Left lobe of liver (tissue), 2 donors: ENCODE measurements around the gene ZNF792. TPM values are rescaled to one million over a fixed set of nuclear protein-coding genes. Genes with fewer than 3 reads are reported as not detected.
"Not testable (repeated sequence)": the region's sequence is repeated elsewhere in the genome, so short reads cannot be mapped to it uniquely, and the experiment has no call there.

Experiments
- ATAC-seq: fragments of 200-7000 bp; cut with Tn5 transposase; one replicate; pipeline ENCODE4 v1.9.1; 2020; ENCODE audit warnings: mild to moderate bottlenecking, moderate library complexity
- DNase-seq: peaks from one replicate; pipeline ENCODE4 v3.0.0-alpha.2; 2020; ENCODE audit warnings: low spot score
- total RNA-seq: library from RNA; stranded (reverse); gene quantifications from one replicate; pipeline ENCODE4 v1.2.1, GENCODE V29; 2021
- donor health status: DM: no; HTN: no; CAD: no; lungs with moderate emphysema.
- donor health status: DM: no; HTN: yes; CAD: no.

The ZNF792 gene
- total RNA-seq, 1 donor from 2014 or later: 2.9 TPM

DNA sequence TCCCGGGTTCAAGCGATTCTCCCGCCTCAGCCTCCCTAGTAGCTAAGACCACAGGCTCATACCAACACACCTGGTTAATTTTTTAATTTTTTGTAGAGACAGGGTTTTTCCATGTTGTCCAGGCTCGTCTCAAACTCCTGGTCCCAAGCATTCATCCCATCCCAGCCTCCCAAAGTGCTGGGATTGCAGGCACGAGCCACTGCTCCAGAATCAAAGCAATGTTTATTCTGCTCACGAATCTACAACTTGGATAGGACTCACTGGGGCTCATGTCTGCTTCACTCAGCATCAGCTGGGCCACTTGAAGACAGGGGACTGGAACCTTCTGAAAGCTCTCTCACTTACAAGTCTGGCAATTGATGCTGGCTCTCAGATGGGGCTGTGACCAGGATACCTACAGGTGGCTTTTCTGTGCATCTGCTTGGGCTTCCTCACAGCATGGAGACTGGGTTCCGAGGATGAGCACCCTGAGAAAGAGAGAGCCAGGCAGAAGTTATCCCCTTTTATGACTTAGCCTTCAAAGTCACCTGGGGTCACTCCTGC is 8.2 kb upstream of the ZNF792 start:
- ATAC-seq (no peak), DNase-seq (no peak)

DNA sequence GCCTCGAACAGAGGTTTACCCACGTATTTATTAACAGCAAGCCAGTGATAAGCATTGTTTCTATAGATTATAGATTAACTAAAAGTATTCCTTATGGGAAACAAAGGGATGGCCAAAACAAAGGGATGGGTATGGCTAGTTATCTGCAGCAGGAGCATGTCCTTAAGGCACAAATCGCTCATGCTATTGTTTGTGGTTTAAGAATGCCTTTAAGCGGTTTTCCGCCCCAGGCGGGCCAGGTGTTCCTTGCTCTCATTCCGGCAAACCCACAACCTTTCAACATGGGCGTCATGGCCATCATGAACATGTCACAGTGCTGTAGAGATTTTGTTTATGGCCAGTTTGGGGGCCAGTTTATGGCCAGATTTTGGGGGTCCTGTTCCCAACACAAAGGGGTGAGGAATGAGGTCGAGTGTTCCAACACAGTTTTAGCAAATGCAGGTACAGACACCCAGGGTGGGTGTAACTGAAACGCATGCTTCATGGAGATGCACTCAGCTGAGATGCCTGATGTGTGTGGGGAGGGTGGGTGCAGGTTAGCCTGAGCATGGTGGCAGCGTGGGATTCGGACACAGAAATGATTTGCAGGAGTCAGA is 6.3 kb upstream of the ZNF792 start:
- DNase-seq, ATAC-seq: not testable (repeated sequence)

DNA sequence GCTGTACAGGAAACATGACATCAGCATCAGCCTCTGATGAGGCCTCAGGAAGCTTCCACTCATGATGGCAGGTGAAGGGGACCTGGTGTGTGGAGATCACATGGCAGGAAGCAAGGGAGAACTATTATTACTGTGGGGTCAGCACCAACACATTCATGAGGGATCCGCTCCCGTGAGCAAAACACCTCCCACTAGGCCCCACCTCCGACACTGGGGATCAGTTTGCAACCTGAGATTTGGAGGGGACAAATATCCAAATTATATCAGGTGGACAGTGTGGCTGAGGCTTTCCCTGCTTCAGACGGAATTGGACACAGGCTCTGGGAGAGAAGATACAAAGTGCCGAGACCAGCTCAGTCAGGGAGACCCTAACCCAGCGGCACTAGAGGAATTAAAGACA is 5.7 kb upstream of the ZNF792 start:
- DNase-seq (no peak), ATAC-seq (no peak)

DNA sequence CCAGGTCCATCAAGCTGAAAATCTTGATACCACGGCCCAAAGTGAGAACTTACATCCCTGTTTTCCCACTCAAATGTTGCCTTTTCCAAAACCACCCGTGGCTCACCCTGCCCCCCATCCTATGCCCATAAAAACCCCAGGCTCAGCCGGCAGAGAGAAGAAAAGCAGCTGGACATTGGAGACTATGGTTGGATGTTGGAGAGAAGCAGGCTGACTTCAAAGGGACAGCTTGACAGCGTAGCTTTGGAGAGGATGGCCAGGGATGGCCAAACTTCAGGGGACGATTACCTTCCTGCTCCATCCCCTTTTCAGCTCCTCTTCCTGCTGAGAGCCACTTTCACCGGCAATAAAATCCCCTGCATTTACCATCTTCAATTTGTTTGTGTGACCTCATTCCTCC is 3.5 kb upstream of the ZNF792 start:
- ATAC-seq (no peak), DNase-seq (no peak)

DNA sequence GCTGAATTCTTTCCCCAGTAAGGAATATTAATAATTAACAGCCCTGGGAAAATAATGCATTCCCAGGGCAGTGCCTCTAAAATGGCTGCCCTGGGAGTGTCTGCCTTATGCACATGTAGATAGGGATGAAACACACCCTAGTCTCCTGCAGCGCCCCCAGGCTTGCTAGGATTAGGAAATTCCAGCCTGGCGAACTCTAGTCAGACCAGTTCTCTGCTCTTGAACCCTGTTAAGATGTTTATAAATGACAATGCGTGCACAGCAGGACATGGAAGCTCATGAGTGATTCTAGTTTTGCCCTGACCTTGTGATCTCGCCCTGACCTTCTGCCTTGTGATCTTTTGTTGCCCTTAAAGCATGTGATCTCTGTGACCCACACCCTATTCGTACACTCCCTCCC is 1.5 kb upstream of the ZNF792 start:
- DNase-seq, ATAC-seq: not testable (repeated sequence)

DNA sequence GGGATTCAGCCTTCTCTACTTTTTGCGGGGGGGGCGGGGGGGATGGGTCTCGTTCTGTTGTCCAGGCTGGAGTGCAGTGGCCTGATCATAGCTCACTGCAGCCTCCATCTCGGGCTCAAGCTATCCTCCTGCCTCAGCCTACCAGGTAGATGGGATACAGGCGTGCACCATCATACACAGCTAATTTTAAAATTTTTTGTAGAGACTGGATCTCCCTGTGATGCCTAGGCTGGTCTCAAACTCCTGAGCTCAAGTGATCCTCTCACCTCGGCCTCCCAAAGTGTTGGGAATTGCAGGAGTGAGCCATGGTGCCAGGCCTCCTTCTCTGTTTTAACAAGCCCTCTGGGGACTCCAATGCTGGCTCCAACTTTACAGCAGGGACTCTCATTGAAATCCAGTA is 569 bp upstream of the ZNF792 start:
- DNase-seq (no peak), ATAC-seq (no peak)

DNA sequence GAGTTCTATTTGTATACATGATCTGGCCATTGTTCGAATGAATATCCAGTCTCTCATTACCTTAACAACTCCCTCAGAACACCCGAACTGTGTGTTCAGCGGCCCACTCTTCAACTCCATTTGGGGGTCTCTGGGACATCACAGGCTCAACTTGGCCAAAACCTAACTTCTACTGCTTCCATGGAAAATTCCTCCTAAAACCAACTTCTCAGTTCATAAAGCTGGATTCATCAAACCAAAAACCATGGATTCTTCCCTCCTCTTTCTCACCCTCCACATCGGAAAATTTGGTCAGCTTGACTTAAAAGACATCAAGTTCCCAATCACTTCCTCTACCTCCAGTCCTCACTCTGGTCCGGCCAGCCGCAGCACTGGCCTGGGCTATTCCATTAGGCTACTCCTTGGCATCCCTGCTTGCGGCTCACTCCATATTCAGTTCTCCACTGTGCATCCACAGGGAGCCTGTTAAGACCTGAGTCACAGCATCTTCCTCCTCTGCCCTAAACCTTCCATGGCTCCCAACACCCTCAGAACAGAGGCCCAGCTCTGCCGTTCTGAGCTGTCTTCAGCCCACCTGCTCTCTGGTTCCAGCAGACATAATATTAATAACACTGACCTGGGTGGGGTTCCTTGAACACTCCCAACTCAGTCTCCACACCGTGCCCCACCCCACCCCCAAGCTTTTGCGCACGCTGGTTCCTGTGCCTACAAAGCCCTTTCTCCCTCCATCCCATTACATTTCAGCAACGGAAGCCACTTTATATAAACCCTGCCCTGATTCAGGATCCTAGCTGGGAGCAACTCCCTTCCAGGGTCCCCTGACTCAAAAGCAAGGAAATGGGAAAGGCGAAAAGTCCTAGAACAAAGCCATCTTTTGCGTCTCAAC is 1.1 kb downstream of the ZNF792 start:
- ATAC-seq: peak; percentile 14

DNA sequence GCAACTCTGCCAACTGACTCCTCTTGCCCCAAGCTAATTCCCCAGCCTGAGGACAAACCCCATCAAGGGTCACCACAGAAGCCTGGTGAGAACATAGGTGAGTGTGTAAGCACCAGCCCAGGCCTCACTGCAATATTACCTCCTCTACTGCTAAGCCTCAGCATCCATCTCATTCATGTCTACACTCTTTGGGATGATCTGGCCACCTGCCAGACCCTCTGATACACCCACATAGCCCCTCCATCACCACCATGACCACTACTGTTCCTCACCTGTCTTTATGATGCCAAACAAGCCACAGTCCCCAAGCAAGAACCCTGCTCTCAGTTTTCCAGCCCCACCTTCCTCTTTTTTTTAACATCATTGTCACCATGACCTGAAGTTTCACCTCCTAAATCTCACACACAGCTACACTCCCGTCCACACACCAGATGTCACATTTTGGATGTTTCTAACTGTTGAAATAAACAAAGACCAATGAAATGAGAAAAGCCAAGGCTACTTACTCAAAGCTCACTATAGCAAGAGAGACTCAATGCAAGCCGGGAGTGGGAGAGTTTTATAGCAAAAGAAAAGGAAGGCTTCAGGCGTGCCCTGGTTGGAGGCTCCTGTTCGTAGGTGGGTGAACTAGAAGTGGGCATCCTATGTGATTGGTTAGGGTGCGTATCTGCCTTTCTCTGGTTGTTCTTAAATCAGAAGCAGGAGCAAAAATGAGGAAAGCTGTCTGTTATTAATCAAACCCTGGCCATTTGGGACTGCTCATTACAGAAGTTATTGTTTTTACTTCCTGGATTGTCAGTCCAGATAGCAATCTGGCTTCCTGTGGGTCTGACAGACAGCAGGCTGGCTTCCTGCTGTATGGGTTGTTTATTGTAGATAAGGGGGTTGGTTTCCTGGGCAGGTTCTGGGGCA is 2.0 kb downstream of the ZNF792 start:
- DNase-seq: no peak
- peak; percentile 41 for ATAC-seq

More for the DNA sequence above, 1.1 kb downstream of the ZNF792 start:
- no peak for DNase-seq

DNA sequence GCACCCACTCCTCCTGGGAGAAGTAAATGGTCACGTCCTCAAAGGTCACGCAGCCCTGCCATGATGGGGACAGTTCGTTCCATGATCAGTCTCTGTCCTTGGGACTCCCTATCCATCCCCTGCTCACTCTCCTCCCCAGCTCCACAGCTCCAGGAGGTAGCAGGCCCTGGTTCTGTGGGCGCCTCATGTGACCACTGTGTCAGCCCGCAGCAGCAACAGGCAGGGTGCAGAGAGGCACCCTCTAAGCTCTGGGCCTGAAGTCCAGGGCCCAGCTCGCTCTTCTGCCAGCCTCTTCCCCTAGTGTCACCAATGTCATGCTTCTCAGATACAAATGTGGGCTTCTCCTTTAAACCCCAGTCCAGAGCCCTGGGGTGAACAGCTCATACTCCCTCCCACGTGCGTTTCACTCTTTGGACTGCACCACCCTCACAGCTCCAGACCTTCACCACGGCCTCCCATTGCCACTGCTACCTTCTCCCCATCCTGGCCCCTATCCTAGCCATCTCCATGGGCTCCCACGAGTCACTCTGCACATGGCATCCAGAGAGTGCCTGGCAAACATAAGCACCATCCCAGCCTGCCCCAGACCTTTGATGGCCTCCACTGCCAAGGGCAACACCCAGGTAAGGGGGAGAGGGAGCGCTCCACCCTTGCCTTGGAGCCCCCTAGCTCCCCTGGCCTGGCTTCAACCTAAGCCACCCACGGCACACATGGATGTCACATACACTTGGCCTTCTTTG is 2.9 kb downstream of the ZNF792 start:
- DNase-seq (no peak), ATAC-seq (no peak)

DNA sequence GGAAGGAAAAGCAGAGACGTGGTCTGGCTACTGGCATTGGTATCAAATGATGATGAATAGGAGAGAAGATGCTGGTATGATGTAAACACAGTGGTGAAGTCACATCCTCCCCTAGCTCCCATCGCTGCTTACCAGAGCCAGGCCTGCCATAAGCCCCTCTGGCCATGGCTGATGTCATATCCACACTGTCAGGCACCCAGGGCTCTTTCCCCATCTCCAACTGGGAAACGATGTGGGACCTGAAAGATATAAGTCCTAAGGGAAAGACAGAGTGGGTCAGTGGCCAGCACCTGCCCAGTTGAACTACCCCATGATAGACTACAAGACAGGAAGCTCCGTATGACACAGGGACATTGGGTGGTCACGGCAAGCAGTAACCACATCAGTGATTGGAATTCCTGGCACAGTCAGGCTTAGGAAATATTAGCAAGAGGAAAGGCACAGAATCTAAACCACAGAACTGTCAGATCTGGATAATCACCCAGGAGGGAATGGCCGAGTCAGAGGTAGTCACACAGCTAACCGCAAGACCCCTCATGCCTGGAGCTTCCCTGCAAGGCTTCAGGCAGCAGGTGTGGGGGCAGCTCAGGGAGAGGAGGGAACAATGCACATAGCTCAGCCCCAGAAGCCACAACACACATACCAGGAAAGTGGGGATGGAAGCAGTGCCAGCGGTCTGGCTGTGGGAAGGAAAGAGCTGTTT is 3.8 kb downstream of the ZNF792 start:
- ATAC-seq (no peak), DNase-seq (no peak)

DNA sequence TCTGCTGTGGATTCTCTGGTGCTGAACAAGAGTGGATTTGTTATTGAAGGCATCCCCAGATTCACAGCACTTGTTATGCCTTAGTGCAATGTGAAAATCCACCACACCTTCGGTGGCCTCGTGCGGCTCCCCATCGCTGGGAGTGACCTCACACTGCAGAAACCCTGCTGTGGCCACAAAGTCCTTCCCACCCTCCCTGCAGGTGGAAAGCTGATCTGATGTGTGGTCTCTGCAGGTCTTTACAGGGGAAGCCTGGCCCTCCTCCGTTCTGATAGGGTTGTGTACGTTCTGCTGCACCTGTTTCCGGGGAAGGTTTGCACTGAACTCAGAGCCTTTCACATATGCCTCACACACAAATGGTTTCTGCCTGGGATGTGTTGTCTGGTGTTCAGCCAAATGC is 5.0 kb downstream of the ZNF792 start:
- no peak for DNase-seq
- ATAC-seq: no peak

DNA sequence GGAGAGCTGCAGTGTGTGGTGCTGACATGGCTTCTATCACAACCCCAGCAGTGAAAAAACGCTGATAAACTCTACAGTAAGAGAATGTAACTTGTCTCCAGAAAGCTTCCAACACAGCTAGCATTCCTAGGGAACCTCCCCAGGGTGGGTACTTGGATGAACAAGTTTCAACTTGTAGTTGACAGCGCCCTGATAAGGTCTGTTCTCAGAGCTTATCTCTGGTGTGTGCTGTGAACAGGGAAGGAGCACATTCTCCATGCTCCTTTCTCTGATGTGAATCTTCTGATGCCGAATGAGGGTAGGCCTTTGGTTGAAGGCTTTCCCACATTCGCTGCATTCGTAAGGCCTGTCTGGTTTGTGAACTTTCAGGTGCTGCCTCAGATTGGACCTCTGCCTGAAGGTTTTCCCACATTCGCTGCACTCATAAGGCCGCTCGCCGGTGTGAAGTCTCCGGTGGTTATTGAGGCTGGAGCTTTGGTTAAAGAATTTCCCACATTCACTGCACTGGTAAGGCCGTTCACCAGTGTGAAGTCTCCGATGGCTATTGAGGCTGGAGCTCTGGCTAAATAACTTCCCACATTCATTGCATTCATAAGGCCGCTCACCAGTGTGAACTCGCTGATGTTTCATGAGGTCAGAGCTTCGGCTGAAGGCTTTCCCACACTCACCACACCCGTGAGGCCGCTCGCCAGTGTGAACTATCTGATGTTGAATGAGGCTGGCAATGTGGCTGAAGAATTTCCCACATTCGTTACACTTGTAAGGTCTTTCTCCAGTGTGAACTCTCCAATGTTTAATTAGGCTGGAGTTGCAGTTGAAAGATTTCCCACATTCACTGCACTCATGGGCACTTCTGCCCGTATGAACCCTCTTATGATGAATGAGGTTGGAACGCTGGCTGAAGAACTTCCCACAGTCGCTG is 5.9 kb downstream of the ZNF792 start:
- ATAC-seq (no peak), DNase-seq (no peak)

DNA sequence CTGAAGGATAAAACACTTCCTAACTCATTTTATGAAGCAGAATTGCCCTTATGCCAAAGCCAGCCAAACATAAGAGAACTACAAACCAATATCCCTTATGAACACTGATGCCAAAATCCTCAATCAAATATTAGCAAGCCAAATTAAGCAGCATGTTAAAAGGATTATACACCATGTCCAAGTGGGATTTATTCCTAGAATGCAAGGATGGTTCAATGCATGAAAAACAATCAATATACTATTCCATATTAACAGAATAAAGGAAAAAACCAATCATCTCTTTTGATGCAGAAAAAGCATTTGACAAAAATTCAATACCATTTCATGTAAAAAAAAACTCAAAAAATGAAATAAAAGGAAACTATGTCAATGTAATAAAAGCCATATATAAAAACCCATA is 10.9 kb downstream of the ZNF792 start:
- no peak for DNase-seq
- ATAC-seq: no peak

DNA sequence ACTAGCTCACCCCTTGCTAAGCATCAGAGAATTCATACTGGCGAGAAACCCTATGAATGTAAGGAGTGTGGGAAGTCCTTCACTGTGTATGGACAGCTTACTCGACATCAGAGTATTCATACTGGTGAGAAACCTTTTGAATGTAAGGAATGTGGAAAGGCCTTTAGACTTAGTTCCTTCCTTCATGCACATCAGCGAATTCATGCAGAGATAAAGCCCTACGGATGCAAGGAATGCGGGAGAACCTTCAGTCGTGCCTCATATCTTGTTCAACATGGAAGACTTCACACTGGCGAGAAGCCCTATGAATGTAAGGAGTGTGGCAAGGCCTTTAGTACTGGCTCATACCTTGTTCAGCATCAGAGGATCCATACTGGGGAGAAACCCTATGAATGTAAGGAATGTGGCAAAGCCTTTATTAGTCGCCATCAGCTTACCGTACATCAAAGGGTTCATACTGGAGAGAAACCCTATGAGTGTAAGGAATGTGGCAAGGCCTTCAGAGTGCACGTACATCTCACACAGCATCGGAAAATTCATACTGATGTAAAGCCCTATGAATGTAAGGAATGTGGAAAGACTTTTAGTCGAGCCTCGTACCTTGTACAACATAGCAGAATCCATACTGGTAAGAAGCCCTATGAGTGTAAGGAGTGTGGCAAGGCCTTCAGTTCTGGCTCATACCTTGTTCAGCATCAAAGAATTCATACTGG is 20.0 kb downstream of the ZNF792 start:
- no peak for ATAC-seq

DNA sequence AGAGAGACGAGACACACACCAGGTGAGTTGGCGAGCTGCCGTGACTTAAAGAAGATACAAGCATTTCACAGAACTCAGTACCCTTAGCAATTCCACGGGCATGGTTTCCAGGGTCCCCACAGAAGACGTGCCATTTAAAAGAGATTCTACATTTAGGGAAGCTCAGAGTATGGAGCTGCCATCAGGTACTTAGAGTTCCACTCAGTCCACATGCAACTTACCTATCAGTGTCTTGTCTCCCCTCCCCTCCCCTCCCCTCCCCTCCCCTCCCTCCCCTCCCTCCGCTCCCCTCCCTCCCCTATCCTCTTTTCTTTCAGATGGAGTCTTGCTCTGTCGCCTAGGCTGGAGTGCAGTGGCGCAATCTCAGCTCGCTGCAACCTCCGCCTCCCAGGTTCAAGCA is 25.1 kb downstream of the ZNF792 start:
- no peak for ATAC-seq
- no peak for DNase-seq

More for the DNA sequence above, 20.0 kb downstream of the ZNF792 start:
- no peak for DNase-seq

DNA sequence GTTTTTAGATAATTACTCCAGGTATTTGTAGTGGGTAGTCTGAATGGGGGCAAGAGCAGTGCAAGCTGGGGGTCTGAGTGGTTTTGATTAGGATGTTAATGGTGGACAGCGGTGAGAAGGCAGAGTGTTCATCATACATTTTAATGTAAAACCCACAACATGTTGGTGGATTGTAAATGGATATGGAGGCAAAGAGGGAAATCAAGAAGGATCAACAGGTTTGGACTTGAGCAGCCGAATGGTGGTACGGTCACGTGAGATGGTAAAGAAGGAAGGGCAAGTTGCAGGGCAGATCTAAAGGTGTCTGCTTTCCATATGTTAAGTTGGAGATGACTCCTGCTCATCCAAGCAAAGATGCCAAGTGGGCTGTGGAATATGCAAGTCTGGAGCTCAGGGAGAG is 27.8 kb downstream of the ZNF792 start:
- ATAC-seq (no peak), DNase-seq (no peak)

DNA sequence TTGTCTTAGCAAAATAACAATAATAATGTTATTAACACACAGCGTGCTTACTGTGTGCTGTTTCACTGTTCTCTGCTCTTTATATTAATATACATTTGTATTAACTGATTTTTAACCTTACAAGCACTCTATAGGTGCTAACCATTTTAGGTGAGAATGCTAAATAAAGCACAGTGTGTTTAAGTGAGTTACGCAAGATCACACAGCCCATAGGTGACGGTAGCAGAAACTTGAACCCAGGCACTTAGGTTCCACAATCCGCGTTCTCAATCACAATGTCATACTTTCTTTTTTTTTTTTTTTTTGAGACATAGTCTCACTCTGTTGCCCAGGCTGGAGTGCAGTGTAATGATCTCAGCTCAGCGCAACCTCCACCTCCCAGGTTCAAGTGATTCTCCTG is 31.5 kb downstream of the ZNF792 start:
- ATAC-seq (no peak), DNase-seq (no peak)
